ENCODE results near the gene TCL1A.
"Not testable (repeated sequence)": the region's sequence is repeated elsewhere in the genome, so short reads cannot be mapped to it uniquely, and the experiment has no call there.

Gene TCL1A

GRCh38 chr14:95675486-95675885, 38.4 kb downstream of the TCL1A start:
- DNase-seq (ENCODE audit: low spot score): no peak

GRCh38 chr14:95674613-95675012, 39.3 kb downstream of the TCL1A start:
- no peak for DNase-seq (ENCODE audit: low spot score)

- no peak for DNase-seq (ENCODE audit: low spot score)
Measured at GRCh38 chr14:95668235-95668772, 45.6 kb downstream of the TCL1A start.

GRCh38 chr14:95667249-95667693, 46.7 kb downstream of the TCL1A start:
- no peak for DNase-seq (ENCODE audit: low spot score)

- no peak for DNase-seq (ENCODE audit: low spot score)
Measured at GRCh38 chr14:95666450-95666849, 47.5 kb downstream of the TCL1A start.

- not testable (repeated sequence) for DNase-seq (ENCODE audit: low spot score)
Measured at GRCh38 chr14:95665530-95665929, 48.4 kb downstream of the TCL1A start.

- DNase-seq (ENCODE audit: low spot score): no peak
Measured at GRCh38 chr14:95664546-95664945, 49.4 kb downstream of the TCL1A start.

GRCh38 chr14:95664066-95664465, 49.9 kb downstream of the TCL1A start:
- no peak for DNase-seq (ENCODE audit: low spot score)

- DNase-seq (ENCODE audit: low spot score): no peak
Measured at GRCh38 chr14:95663226-95663797, 50.6 kb downstream of the TCL1A start.

GRCh38 chr14:95662376-95663186, 51.3 kb downstream of the TCL1A start:
- DNase-seq (ENCODE audit: low spot score): no peak

- no peak for DNase-seq (ENCODE audit: low spot score)
Measured at GRCh38 chr14:95660651-95661515, 53.0 kb downstream of the TCL1A start.

- DNase-seq (ENCODE audit: low spot score): no peak
Measured at GRCh38 chr14:95659990-95660385, 53.9 kb downstream of the TCL1A start.

Measured in D341Med (cell line).